Measurements from ENCODE around the gene TMPRSS7. TPM values are rescaled to one million over a fixed set of nuclear protein-coding genes. Genes with fewer than 3 reads are reported as not detected.

Gene TMPRSS7
- total RNA-seq, 1 donor from 2014 or later: 0.15 TPM

GRCh38 chr3:112013784-112014143 lies 20.8 kb upstream of the TMPRSS7 start:
- TF ChIP-seq, protein P1, sequence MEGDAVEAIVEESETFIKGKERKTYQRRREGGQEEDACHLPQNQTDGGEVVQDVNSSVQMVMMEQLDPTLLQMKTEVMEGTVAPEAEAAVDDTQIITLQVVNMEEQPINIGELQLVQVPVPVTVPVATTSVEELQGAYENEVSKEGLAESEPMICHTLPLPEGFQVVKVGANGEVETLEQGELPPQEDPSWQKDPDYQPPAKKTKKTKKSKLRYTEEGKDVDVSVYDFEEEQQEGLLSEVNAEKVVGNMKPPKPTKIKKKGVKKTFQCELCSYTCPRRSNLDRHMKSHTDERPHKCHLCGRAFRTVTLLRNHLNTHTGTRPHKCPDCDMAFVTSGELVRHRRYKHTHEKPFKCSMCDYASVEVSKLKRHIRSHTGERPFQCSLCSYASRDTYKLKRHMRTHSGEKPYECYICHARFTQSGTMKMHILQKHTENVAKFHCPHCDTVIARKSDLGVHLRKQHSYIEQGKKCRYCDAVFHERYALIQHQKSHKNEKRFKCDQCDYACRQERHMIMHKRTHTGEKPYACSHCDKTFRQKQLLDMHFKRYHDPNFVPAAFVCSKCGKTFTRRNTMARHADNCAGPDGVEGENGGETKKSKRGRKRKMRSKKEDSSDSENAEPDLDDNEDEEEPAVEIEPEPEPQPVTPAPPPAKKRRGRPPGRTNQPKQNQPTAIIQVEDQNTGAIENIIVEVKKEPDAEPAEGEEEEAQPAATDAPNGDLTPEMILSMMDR (IDR thresholded peaks at IDR 0.05): no peak
- Histone ChIP-seq H3K27me3 (ENCODE audit: low read depth) (no peaks in the 10 kb centered on the region), H3K4me1 (peaks cover 5% of the 10 kb centered on the region), H3K4me3 (no peak overlapping the region), H3K36me3 (no peaks in the 10 kb centered on the region), H3K9me3 (no peaks in the 10 kb centered on the region), H3K27ac (no peak overlapping the region)
- no peak for DNase-seq
- no peak for ATAC-seq
- intact Hi-C loops (cut with DNase I): no loop called here

DNA sequence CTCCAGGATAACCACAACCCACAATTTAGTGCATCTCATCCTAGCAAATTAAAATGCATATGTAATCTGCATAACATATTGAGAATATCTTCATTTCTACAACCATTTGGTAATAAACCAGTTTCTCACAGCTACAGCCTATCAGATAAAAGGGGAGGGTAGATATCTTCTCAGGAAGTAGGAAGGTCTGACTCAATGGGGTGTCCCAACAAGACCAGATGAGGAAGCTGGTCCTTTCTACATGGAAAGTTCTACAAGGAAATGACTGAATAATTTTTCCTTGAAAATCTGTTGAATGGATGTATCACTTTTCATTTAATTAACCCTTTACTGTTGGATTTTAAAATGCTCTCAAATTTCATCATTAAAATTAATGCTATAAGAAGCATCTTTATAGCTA lies 17.4 kb upstream of the TMPRSS7 start:
- DNase-seq (no peak), ATAC-seq (no peak)

GRCh38 chr3:112018712-112019111 lies 15.8 kb upstream of the TMPRSS7 start:
- H3K36me3 ChIP-seq: no peaks in the 10 kb centered on the region
- no peaks in the 10 kb centered on the region for H3K4me1 ChIP-seq
- TF ChIP-seq, protein P1 (IDR thresholded peaks at IDR 0.05): no peak
- H3K27me3 ChIP-seq (ENCODE audit: low read depth): no peaks in the 10 kb centered on the region
- no peak for ATAC-seq
- no peaks in the 10 kb centered on the region for H3K9me3 ChIP-seq
- H3K4me3 ChIP-seq: no peak overlapping the region
- DNase-seq: no peak
- intact Hi-C loops (cut with DNase I): no loop called here
- no peak overlapping the region for H3K27ac ChIP-seq

More for the DNA sequence above, 17.4 kb upstream of the TMPRSS7 start:
- Histone ChIP-seq H3K27ac (no peak overlapping the region), H3K27me3 (ENCODE audit: low read depth) (no peaks in the 10 kb centered on the region), H3K4me1 (peaks cover 5% of the 10 kb centered on the region), H3K36me3 (no peaks in the 10 kb centered on the region), H3K9me3 (no peaks in the 10 kb centered on the region), H3K4me3 (no peak overlapping the region)
- intact Hi-C loops (cut with DNase I): no loop called here
- TF ChIP-seq, protein P1 (IDR thresholded peaks at IDR 0.05): no peak

GRCh38 chr3:112019716-112020115 lies 14.8 kb upstream of the TMPRSS7 start:
- ATAC-seq: no peak
- H3K27ac ChIP-seq: no peak overlapping the region
- H3K4me1 ChIP-seq: no peaks in the 10 kb centered on the region
- H3K27me3 ChIP-seq (ENCODE audit: low read depth): no peaks in the 10 kb centered on the region
- intact Hi-C loops (cut with DNase I): no loop called here
- H3K9me3 ChIP-seq: no peaks in the 10 kb centered on the region
- H3K4me3 ChIP-seq: no peak overlapping the region
- TF ChIP-seq, protein P1 (IDR thresholded peaks at IDR 0.05): no peak
- H3K36me3 ChIP-seq: no peaks in the 10 kb centered on the region
- no peak for DNase-seq

GRCh38 chr3:112020674-112021085 lies 13.9 kb upstream of the TMPRSS7 start:
- TF ChIP-seq, protein P1 (IDR thresholded peaks at IDR 0.05): no peak
- Histone ChIP-seq H3K27ac (no peak overlapping the region), H3K36me3 (no peaks in the 10 kb centered on the region), H3K4me1 (no peaks in the 10 kb centered on the region), H3K4me3 (no peak overlapping the region), H3K9me3 (no peaks in the 10 kb centered on the region), H3K27me3 (ENCODE audit: low read depth) (no peaks in the 10 kb centered on the region)
- ATAC-seq: no peak
- intact Hi-C loops (cut with DNase I): no loop called here
- no peak for DNase-seq

GRCh38 chr3:112027142-112027541 lies 7.4 kb upstream of the TMPRSS7 start:
- H3K27ac ChIP-seq: no peak overlapping the region
- H3K4me3 ChIP-seq: no peak overlapping the region
- no peak for DNase-seq
- H3K9me3 ChIP-seq: no peaks in the 10 kb centered on the region
- TF ChIP-seq, protein P1 (IDR thresholded peaks at IDR 0.05): no peak
- H3K4me1 ChIP-seq: no peaks in the 10 kb centered on the region
- no peaks in the 10 kb centered on the region for H3K27me3 ChIP-seq (ENCODE audit: low read depth)
- intact Hi-C loops (cut with DNase I): no loop called here
- ATAC-seq: no peak
- H3K36me3 ChIP-seq: no peaks in the 10 kb centered on the region

Data from lower lobe of right lung (tissue), 2 donors.